Skeletal muscle tissue (tissue), 4 donors: ENCODE measurements around the gene ACOX3. TPM values are rescaled to one million over a fixed set of nuclear protein-coding genes. Genes with fewer than 3 reads are reported as not detected.
"Not testable (repeated sequence)": the region's sequence is repeated elsewhere in the genome, so short reads cannot be mapped to it uniquely, and the experiment has no call there.

Experiments used
- H3K27ac ChIP-seq: one replicate; pipeline ENCODE4 v1.7.0; 2013; ENCODE audit warnings: mild to moderate bottlenecking, low read depth, low read length, inconsistent platforms
- H3K27me3 ChIP-seq, 3 donors: one replicate each; pipeline ENCODE4 v1.7.0; 2013; ENCODE audit warnings: low read length in 3 of 3; ENCODE audit not compliant: control insufficient read depth in 3 of 3, insufficient read depth in 3 of 3
- H3K36me3 ChIP-seq, 3 donors: one replicate each; pipeline ENCODE4 v1.7.0; 2013; ENCODE audit warnings: low read length in 3 of 3; ENCODE audit not compliant: control insufficient read depth in 3 of 3, insufficient read depth in 3 of 3
- H3K4me1 ChIP-seq, 3 donors: one replicate each; pipeline ENCODE4 v1.7.0; 2013; ENCODE audit warnings: low read length in 3 of 3, mild to moderate bottlenecking in 3 of 3; ENCODE audit not compliant: control insufficient read depth in 3 of 3, insufficient read depth in 3 of 3
- H3K4me3 ChIP-seq, 3 donors: one replicate each; pipeline ENCODE4 v1.7.0; 2013; ENCODE audit warnings: low read length in 3 of 3
- H3K9ac ChIP-seq, 3 donors: one replicate each; pipeline ENCODE4 v1.7.0; 2013; ENCODE audit warnings: low read length in 3 of 3, mild to moderate bottlenecking in 3 of 3, moderate library complexity in 2 of 3, low read depth in 1 of 3
- H3K9me3 ChIP-seq, 3 donors: one replicate each; pipeline ENCODE4 v1.7.0; 2013; ENCODE audit warnings: low read length in 3 of 3; ENCODE audit not compliant: control insufficient read depth in 3 of 3
- total RNA-seq: library from RNA; depleted of rRNA; stranded (reverse); fragments of >200 nt; gene quantifications from one replicate; pipeline ENCODE4 v1.2.3, GENCODE V29; 2014
- donor health status: Osteomylitis.

ACOX3 gene
- total RNA-seq, 1 donor from 2014 or later: 21.9 TPM

DNA sequence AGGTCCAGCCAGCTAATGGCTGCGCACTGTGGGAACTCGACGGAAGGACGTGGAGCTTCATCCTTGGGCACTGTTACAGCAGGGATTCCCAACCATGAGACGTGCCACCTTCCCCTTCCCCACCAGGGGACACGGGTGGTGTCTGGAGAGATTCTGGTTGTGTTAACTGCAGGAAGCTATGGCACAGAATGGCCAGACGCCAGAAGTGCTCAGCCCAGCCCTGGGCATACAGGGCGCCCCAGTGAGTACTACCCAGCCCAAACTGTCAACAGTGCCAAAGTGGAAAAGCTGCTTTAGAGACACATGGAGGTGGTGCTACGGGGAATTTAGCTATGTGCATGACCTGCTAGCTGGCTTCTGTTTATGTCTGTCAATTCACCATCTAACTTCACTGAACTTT is 32.8 kb downstream of the ACOX3 start:
- Histone ChIP-seq H3K4me1 (peaks cover 3 to 14% (median 3%) of the 10 kb centered on the region in 3 donors), H3K36me3 (peaks cover 30 to 56% (median 44%) of the 10 kb centered on the region in 3 donors), H3K27ac (no peak overlapping the region), H3K27me3 (no peaks in the 10 kb centered on the region), H3K4me3 (no peak overlapping the region), H3K9me3 (no peaks in the 10 kb centered on the region), H3K9ac (no peak overlapping the region)

DNA sequence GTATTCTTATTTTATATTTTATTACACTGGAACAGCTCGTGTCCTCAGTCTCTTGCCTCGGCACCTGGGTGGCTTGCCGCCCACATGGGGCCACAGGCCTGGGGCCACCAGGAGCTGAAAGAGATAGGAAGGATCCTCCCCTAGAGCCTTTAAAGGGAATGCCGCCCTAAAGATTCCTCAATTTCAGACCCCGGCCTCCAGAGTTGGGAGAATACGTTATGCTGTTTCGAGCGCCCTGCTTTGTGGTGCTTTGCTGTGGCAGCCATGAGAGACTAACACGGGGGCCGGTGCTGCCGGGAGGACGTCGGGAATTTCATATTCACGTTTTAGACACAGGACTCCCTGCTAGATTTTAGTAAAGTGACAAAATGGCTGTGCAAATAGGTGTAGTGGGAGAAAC is 33.2 kb downstream of the ACOX3 start:
- Histone ChIP-seq H3K36me3 (peaks cover 27 to 52% (median 41%) of the 10 kb centered on the region in 3 donors), H3K9me3 (no peaks in the 10 kb centered on the region), H3K27ac (no peak overlapping the region), H3K9ac (no peak overlapping the region), H3K27me3 (no peaks in the 10 kb centered on the region), H3K4me3 (no peak overlapping the region), H3K4me1 (peaks cover 7 to 19% (median 7%) of the 10 kb centered on the region in 3 donors)

GRCh38 chr4:8406887-8407286 is 33.6 kb downstream of the ACOX3 start:
- Histone ChIP-seq H3K36me3 (peaks cover 25 to 48% (median 41%) of the 10 kb centered on the region in 3 donors), H3K4me1 (peaks cover 11 to 23% (median 12%) of the 10 kb centered on the region in 3 donors)
- not testable (repeated sequence) for H3K4me3 ChIP-seq, H3K27me3 ChIP-seq, H3K9me3 ChIP-seq, H3K27ac ChIP-seq, H3K9ac ChIP-seq

DNA sequence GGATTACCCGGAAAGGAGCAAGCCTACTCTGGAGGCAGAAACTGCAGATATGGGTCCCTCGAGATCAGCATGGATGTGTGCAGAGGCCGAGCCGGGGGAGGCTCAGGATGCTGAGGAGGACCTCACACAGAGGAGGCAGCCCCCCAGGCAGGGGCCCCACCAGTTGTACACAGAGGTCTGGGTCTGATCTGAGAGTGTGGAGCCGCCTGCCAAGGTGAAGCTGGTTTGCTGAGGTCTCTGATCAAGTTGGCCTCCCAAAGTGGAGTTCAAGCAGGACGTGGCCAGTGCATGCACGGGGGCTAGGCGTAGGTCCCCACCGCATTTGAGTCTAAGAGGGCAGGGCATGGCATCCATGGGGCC is 35.0 kb downstream of the ACOX3 start:
- no peak overlapping the region for H3K27ac ChIP-seq

DNA sequence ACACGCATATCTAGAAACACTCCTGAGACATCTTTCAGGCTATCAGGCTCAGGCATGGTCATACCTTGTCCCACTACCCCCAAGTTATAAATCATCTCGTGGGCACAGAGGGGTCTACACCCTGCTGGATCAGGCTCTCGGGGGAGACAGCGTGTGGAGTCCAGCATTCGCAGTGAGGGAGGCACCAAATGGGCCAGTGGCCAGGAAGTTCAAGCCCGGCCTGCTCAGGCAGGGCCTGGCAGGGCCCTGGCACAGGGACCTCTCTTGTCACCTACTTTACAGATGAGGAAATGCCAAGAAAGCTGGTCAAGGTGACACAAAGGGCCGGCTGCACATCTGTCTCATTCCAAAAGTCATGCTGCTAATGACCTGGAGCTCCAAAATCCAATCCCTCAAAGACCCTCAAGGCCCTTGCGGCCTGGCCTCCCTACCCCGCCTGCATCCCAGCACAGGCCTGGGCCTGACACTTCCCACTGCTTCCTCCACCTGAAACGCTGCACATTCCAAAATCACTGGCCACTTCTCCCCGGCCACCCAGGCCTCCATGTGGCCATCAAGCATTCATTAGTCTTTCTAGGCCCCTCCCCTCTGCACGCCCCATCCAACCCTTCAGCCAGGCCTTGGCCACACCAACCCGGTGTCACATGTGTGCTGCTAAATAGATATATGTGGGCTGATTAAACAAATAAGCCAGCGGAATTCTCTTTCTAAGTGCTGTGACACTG is 35.6 kb downstream of the ACOX3 start:
- Histone ChIP-seq H3K9me3 (no peaks in the 10 kb centered on the region), H3K4me3 (no peak overlapping the region), H3K27me3 (no peaks in the 10 kb centered on the region), H3K36me3 (peaks cover 24 to 39% (median 38%) of the 10 kb centered on the region in 3 donors), H3K9ac (no peak overlapping the region), H3K4me1 (peaks cover 15 to 27% (median 20%) of the 10 kb centered on the region in 3 donors), H3K27ac (no peak overlapping the region)

More for the DNA sequence above, 35.0 kb downstream of the ACOX3 start:
- H3K27me3 ChIP-seq: no peaks in the 10 kb centered on the region
- H3K9ac ChIP-seq: no peak overlapping the region
- H3K4me1 ChIP-seq: peaks cover 15 to 27% (median 20%) of the 10 kb centered on the region in 3 donors
- no peak overlapping the region for H3K4me3 ChIP-seq
- H3K36me3 ChIP-seq: peaks cover 25 to 41% (median 40%) of the 10 kb centered on the region in 3 donors
- H3K9me3 ChIP-seq: no peaks in the 10 kb centered on the region

DNA sequence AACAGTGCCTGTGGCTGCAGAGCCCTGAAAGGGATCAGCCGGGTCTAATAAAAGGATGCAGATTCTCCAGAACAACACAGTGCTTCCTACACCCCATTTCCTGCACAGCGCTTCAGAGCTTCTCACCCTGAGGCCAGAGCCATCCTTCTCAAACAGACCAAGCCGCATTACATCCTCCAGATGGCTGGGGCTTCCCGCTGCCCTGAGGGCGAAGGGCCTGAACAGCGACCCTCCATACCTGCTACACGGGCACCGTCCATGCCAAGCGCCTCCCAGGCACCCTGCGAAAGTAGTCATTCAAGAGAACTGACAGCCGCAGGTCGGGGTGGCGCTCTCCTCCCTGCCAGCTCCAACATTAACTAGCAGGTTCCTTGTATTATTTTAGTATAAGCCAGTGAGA is 36.5 kb downstream of the ACOX3 start:
- Histone ChIP-seq H3K9me3 (no peaks in the 10 kb centered on the region), H3K9ac (no peak overlapping the region), H3K4me3 (no peak overlapping the region), H3K27me3 (no peaks in the 10 kb centered on the region), H3K27ac (no peak overlapping the region), H3K36me3 (peaks cover 21 to 39% (median 38%) of the 10 kb centered on the region in 3 donors), H3K4me1 (peaks cover 15 to 21% (median 20%) of the 10 kb centered on the region in 3 donors)

DNA sequence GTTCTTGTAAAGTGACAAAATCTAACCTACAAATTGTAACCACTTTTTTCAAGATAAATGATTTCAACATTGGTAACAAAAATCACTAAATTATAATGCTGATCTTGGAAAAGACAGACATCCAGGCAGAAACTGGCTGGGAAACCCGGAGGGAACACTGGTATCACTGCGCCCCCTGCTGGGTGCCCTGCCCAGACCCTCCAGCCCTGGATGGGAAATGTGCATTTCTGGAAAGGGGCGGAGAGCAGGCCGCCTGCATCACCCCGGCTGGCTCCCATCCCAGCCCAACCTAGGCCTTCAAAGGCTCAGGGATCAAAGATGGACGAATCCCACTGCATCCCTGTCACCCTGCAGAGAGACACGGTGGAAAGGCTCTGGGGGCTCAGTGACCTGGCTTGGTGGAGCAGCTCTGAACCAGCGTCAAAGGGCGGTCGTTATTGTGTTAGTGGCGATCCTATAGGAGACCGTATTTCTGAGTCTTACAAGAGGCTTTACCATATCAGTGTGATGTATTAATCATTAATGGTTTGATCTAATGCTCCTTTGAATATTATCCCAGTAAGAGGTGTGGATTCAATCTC is 37.3 kb downstream of the ACOX3 start:
- Histone ChIP-seq H3K4me3 (no peak overlapping the region), H3K4me1 (peaks cover 15 to 20% (median 19%) of the 10 kb centered on the region in 3 donors), H3K36me3 (peaks cover 26 to 44% (median 36%) of the 10 kb centered on the region in 3 donors)

GRCh38 chr4:8402640-8403039 is 37.9 kb downstream of the ACOX3 start:
- peak overlapping the region; percentile 4 for H3K27ac ChIP-seq
- no peaks in the 10 kb centered on the region for H3K27me3 ChIP-seq
- peak overlapping the region in 2 of 3 donors; percentile 43 to 64 for H3K9ac ChIP-seq
- H3K9me3 ChIP-seq: no peaks in the 10 kb centered on the region
- H3K4me1 ChIP-seq: peaks cover 15 to 20% (median 19%) of the 10 kb centered on the region in 3 donors
- H3K4me3 ChIP-seq: peak overlapping the region in 1 of 3 donors; percentile 49
- H3K36me3 ChIP-seq: peaks cover 26 to 40% (median 32%) of the 10 kb centered on the region in 3 donors

More for the DNA sequence above, 37.3 kb downstream of the ACOX3 start:
- H3K27me3 ChIP-seq: no peaks in the 10 kb centered on the region
- H3K9ac ChIP-seq: no peak overlapping the region
- no peaks in the 10 kb centered on the region for H3K9me3 ChIP-seq
- H3K27ac ChIP-seq: peak overlapping the region; percentile 4

GRCh38 chr4:8402181-8402597 is 38.3 kb downstream of the ACOX3 start:
- H3K27ac ChIP-seq: no peak overlapping the region
- H3K4me1 ChIP-seq: peaks cover 15 to 20% (median 19%) of the 10 kb centered on the region in 3 donors
- H3K9me3 ChIP-seq: no peaks in the 10 kb centered on the region
- peak overlapping the region in 2 of 3 donors; percentile 43 to 64 for H3K9ac ChIP-seq
- no peak overlapping the region for H3K4me3 ChIP-seq
- H3K27me3 ChIP-seq: no peaks in the 10 kb centered on the region
- H3K36me3 ChIP-seq: peaks cover 29 to 36% (median 33%) of the 10 kb centered on the region in 3 donors

GRCh38 chr4:8401665-8402064 is 38.9 kb downstream of the ACOX3 start:
- H3K9me3 ChIP-seq: no peaks in the 10 kb centered on the region
- no peak overlapping the region for H3K27ac ChIP-seq
- H3K36me3 ChIP-seq: peaks cover 29 to 39% (median 38%) of the 10 kb centered on the region in 3 donors
- H3K9ac ChIP-seq: peak overlapping the region in 1 of 3 donors; percentile 50
- no peaks in the 10 kb centered on the region for H3K27me3 ChIP-seq
- no peak overlapping the region for H3K4me3 ChIP-seq
- H3K4me1 ChIP-seq: peaks cover 15 to 20% (median 19%) of the 10 kb centered on the region in 3 donors
